ENCODE data around the gene MYLK.
"Not testable (repeated sequence)": the region's sequence is repeated elsewhere in the genome, so short reads cannot be mapped to it uniquely, and the experiment has no call there.

The MYLK gene

GRCh38 chr3:123723522-123724168 lies 160.5 kb downstream of the MYLK start:
- TF ChIP-seq, protein P1, sequence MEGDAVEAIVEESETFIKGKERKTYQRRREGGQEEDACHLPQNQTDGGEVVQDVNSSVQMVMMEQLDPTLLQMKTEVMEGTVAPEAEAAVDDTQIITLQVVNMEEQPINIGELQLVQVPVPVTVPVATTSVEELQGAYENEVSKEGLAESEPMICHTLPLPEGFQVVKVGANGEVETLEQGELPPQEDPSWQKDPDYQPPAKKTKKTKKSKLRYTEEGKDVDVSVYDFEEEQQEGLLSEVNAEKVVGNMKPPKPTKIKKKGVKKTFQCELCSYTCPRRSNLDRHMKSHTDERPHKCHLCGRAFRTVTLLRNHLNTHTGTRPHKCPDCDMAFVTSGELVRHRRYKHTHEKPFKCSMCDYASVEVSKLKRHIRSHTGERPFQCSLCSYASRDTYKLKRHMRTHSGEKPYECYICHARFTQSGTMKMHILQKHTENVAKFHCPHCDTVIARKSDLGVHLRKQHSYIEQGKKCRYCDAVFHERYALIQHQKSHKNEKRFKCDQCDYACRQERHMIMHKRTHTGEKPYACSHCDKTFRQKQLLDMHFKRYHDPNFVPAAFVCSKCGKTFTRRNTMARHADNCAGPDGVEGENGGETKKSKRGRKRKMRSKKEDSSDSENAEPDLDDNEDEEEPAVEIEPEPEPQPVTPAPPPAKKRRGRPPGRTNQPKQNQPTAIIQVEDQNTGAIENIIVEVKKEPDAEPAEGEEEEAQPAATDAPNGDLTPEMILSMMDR (conservative IDR thresholded peaks at IDR 0.05; ENCODE audit: control insufficient read depth, insufficient read depth, low read depth, low read length) = peak; percentile 92
- no peak overlapping the region for H3K4me3 ChIP-seq (ENCODE audit: control insufficient read depth, low read depth, low read length)
- DNase-seq (ENCODE audit: low read depth) = peak; percentile 86

DNA sequence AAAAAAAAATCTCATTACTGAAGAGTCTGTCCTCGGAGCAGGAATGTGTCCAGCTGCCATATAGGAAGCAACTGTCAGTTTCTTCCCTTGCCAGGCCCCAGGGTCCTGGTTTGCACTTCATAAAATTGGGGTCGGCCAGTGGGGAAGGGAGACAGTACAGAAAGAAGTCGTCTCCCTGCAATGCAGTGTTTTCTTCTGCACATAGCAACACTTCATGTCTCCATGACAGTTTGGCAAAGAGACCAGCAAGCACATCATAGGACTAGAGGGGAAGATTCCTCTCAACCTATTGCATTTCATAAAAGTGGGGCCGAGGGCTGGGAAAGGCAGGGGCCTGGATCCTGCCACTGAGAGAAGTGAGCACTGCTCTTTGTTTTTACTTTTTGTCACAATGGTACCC lies 161.1 kb downstream of the MYLK start:
- H3K4me3 ChIP-seq (ENCODE audit: control insufficient read depth, low read depth, low read length) = no peak overlapping the region
- no peak for DNase-seq (ENCODE audit: low read depth)
- TF ChIP-seq, protein P1 (conservative IDR thresholded peaks at IDR 0.05; ENCODE audit: control insufficient read depth, insufficient read depth, low read depth, low read length) = no peak

DNA sequence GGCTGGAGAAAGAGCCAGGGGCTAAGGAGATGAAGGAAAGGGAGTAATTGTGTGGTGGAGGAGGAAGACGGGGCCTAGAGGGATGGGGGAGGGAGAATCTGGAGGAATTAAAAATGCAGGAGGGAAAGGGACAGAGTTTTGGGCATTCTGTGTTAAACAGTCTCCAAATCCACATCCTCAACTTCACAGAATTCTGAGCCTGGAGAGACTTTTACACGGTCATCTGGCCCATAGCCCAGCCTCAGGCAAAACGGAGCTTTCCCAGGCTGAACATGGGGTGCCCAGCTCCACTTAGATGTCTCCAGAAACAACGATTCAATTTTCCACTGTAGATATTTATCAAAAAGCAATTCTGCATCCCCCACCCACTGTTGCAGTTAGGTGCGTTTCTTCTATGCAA lies 161.7 kb downstream of the MYLK start:
- H3K4me3 ChIP-seq (ENCODE audit: control insufficient read depth, low read depth, low read length) = no peak overlapping the region
- DNase-seq (ENCODE audit: low read depth) = no peak
- TF ChIP-seq, protein P1 (conservative IDR thresholded peaks at IDR 0.05; ENCODE audit: control insufficient read depth, insufficient read depth, low read depth, low read length) = no peak

DNA sequence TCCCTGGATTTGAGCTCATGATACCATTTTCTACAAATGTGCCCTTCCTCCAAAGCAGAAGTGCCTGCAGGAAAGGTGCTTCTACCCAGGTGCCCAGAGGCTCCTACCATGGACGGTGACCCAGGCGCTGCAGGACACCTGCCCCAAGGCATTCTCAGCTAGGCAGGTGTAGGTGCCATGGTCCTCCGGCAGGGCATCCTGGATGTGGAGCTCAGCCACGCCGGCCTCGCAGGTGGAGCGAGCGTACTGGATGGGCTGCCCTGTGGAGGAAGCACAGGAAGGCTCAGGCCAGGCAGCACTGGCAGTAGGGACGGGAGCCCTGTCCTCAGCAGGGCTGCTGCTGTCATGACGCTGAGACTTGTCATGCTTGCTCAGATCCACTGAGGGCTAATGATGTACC lies 162.1 kb downstream of the MYLK start:
- DNase-seq (ENCODE audit: low read depth) = no peak
- TF ChIP-seq, protein P1 (conservative IDR thresholded peaks at IDR 0.05; ENCODE audit: control insufficient read depth, insufficient read depth, low read depth, low read length) = no peak
- no peak overlapping the region for H3K4me3 ChIP-seq (ENCODE audit: control insufficient read depth, low read depth, low read length)

GRCh38 chr3:123721095-123721689 lies 162.9 kb downstream of the MYLK start:
- H3K4me3 ChIP-seq (ENCODE audit: control insufficient read depth, low read depth, low read length); DNase-seq (ENCODE audit: low read depth): not testable (repeated sequence)

DNA sequence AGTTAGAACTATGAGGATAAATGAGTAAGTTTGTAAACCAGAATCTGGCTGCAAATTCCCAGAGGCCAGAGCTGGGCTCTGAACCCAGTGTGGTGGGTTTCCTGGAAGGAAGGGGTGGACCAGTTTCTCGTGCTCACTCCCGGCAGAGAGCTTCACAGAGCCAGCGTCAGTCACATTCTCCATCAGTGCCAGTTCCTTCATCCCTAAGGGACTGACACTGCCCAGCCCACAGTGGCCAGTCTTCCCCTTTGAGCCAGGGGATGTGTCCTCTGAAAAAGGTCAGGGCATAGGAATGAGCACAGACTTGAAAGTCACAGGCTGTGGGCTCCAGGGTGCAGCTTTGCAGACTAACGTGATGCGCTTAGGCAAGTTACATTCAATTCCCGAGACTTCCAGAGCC lies 163.5 kb downstream of the MYLK start:
- no peak for DNase-seq (ENCODE audit: low read depth)
- TF ChIP-seq, protein P1 (conservative IDR thresholded peaks at IDR 0.05; ENCODE audit: control insufficient read depth, insufficient read depth, low read depth, low read length) = no peak
- no peak overlapping the region for H3K4me3 ChIP-seq (ENCODE audit: control insufficient read depth, low read depth, low read length)

- no peak overlapping the region for H3K4me3 ChIP-seq (ENCODE audit: control insufficient read depth, low read depth, low read length)
- no peak for DNase-seq (ENCODE audit: low read depth)
- TF ChIP-seq, protein P1 (conservative IDR thresholded peaks at IDR 0.05; ENCODE audit: control insufficient read depth, insufficient read depth, low read depth, low read length) = no peak
These were observed 164.2 kb downstream of the MYLK start for GRCh38 chr3:123719862-123720453.

All from fibroblast of mammary gland (primary cell).